ENCODE measurements around the gene EFNA5.
"Not testable (repeated sequence)": the region's sequence is repeated elsewhere in the genome, so short reads cannot be mapped to it uniquely, and the experiment has no call there.

EFNA5 gene

DNA sequence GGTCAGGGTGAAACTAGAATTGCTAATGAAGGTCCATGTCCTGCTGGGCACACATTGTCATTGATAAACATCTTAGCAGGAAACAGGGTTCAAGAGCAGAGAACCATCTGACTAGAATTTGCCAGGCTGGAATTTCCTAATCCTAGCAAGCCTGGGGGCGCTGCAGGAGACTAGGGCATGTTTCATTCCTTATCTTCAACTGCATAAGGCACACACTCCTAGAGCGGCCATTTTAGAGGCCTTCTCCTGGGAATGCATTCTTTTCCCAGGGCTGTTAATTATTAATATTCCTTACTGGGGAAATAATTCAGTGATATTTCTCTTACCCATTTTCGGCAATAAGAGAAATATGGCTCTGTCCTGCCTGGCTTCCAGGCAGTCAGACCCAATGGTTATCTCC lies 324.2 kb downstream of the EFNA5 start:
- intact Hi-C loops (cut with DNase I); DNase-seq: not testable (repeated sequence)

DNA sequence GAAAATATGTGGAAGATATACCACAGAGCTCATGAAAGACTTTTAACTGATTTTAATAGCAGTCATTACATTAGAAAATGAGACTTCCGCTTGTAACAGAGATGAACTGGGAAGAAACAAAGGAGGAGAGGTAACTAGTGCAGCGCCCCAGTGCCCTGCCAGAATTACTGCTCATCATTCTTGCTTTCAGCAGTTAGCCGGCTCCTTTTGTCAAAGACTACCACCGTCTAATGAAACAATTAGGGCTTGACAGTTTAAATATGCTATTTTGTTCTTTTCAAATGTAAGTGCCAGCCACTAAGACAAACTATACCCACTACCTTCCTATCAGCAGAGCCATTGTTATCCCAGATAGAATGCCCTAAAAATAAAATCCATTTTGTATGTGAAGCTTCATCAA lies 328.4 kb downstream of the EFNA5 start:
- no peak for DNase-seq
- intact Hi-C loops (cut with DNase I): no loop called here

DNA sequence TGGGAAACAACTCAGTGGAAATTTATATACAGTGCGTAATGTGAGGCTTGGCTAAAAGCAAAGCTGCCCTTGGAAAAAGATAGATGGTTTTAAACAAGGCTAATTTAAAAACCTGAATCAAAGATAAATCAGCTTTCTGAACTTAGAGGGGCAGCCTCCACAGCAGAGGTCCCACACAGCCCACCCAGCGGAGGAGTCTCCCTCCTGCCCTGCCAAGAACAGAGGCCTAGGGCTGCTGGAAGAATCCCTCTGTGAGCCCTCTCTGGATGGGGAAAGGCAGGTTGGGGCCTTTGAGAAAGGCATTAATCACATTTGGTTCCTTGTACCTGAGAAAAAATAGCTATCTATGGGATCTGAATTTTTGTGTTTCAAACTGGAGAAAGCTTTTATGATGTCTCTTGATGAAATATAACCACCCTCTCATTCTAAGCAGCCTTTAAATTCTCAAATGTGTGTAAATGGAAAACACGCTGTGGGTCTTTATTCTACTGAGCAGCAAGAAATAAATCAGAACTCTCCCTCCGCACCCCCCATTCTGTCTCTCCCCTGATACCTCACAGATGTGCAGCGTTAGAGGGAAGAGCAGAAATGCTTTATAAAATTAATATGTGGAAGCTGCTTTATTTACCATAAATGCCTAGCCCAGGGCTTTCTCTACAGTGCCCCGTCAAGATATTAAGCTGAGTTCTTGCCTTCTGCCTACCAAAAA lies 329.2 kb downstream of the EFNA5 start:
- no peak for DNase-seq
- intact Hi-C loops (cut with DNase I): no loop called here

DNA sequence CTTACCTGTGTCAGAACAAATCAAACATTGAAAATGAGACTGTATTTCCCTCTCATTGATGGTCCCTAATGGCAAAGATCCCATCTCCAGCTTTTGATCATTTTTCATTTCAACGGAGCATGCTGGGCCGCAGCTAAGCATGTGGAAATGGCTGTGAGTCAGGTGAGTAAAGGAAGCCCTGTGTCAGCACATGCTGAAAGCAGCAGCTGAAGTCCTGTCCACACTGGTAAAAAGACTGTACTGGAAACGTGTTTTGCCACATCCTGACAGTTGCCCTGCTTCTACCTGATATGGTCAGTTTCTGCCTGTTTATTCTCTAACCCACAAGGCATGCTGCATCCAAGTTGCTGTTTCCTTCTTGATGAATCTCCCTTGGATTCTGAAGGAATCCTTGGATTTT lies 330.1 kb downstream of the EFNA5 start:
- no peak for DNase-seq
- intact Hi-C loops (cut with DNase I): no loop called here

DNA sequence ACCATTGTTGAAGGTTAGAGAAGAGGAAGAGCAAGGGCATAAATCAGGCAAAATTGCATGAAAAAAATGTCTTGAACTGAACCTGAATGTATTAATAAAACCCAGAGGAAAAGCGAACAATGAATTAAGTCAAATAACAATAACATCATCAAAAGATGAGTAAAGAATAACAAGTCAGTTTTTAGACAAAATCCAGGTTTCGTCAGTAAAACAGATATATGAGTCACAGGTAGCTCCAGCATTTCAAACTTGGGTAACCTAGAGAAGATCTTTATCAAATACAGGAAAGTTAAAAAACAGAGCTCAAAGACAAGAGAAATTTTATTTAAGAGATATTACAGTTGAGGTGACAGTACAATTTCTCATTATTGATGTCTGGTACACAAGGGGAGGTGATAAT lies 332.4 kb downstream of the EFNA5 start:
- no peak for DNase-seq
- intact Hi-C loops (cut with DNase I): no loop called here

DNA sequence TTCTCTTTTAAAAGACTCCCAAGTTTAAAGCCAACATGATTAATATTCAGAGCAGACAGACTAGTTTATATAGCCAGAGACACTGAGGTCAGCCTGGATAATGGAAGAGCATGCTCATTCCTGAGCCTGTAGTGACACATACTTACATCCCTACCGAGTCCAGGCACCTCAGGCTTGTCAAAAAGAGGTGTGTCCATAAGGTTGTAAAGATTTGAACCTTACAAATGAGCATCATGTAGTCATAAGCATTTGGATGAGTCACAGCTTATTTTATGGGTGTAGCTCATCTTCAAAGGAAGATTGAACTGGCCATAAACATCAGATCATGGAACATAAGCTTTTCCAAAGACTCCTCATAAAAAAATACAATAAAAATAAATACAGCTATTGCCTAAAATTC lies 333.5 kb downstream of the EFNA5 start:
- intact Hi-C loops (cut with DNase I): no loop called here
- no peak for DNase-seq

DNA sequence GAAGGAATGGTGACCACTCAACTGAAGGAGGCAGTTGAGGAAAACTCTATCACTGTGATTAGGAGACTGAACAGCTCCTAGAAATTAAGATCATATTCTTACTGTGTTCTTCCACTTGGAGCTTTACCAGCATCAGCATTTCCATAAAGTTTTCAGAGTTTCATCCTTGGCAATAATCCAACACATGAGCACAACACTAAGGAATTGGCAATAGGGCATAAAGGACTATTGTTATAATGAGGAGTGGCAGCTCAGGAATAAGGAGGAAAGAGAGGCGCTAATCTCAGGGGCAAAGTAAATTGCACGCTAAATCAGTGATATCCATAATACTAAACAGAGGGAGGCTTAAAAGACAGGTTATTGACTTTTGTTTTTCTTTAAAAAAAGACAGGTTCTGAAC lies 338.9 kb downstream of the EFNA5 start:
- intact Hi-C loops (cut with DNase I): no loop called here
- no peak for DNase-seq

DNA sequence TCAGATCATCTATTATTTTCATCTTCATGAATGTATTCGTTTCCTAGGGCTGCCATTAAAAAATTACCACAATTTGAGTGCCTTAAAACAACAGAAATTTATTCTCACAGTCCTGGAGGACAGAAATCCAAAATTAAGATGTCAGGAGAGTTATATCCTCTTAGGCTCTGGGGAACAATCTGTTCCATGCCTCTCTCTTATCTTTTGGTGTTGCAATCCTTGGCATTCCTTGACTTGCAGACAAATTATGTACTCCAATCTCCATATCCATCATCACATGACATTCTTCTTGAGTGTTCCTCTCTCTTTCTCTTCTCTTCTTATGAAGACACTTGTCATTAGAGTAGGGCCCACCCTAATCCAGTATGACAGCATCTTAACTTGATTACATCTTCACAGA lies 339.4 kb downstream of the EFNA5 start:
- intact Hi-C loops (cut with DNase I): no loop called here
- DNase-seq: no peak

DNA sequence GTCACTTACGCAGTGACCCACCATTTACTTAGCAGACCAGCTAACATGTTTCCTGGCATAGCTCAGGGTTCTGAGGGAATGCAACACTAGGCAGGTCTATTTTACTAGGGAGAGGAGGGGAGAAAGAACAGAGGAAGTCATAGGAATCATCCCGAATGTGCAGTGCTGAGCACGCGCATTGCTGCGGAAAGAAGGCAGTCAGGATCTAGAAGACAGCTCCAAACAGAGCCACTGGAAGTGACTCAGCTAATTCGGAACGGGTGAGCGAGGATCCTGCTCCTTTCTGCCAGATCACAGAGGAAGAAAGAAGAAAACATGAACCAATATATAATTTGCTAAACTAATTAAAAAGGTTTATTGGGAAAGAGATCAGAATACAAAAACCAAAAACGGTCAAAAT lies 339.8 kb downstream of the EFNA5 start:
- intact Hi-C loops (cut with DNase I): no loop called here
- DNase-seq: no peak

DNA sequence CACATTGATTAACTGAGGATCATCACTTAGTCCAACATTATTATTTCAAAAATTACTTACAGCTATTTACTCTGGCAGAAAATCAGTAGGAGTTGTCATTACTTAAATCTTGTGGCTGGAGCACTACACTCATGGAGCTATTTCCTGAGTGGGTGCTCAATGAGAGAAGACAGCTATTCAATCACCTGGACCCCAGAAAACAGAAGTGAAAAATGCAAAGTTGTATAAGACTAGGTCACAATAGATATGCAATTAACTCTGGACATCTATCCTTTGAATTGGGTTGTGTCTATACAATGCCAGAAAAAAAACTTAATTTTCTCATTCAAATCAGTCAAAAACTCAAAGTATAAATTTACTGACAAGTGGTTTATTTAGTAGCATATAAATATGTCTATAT lies 340.9 kb downstream of the EFNA5 start:
- DNase-seq: no peak
- intact Hi-C loops (cut with DNase I): no loop called here

Data from head of caudate nucleus (tissue), 42 donors.